ENCODE measurements around the gene ZNF774.
A peak's percentile ranks its signal among the peaks of the same experiment; 100 is the strongest.
"Not testable (repeated sequence)": the region's sequence is repeated elsewhere in the genome, so short reads cannot be mapped to it uniquely, and the experiment has no call there.

The ZNF774 gene

GRCh38 chr15:90352107-90352893, at the start of gene ZNF774:
ZNF774 (plus strand) TSS chr15:90352284; CDS start chr15:90354661, 2,377 bp downstream.
- TF ChIP-seq CTCF (IDR thresholded peaks at IDR 0.05; ENCODE audit: borderline replicate concordance, insufficient read depth, low read depth, low read length): no peak
- peak within 1 kb of the TSS; percentile 90 for H3K4me3 ChIP-seq (ENCODE audit: low read depth, low read length)

GRCh38 chr15:90305355-90305754, 46.7 kb upstream of the ZNF774 start:
- not testable (repeated sequence) for H3K4me3 ChIP-seq (ENCODE audit: low read depth, low read length)

- TF ChIP-seq CTCF (IDR thresholded peaks at IDR 0.05; ENCODE audit: borderline replicate concordance, insufficient read depth, low read depth, low read length): no peak
- no peak overlapping the region for H3K4me3 ChIP-seq (ENCODE audit: low read depth, low read length)
These were observed 46.2 kb upstream of the ZNF774 start for GRCh38 chr15:90305932-90306331.

GRCh38 chr15:90306560-90306959, 45.5 kb upstream of the ZNF774 start:
- no peak for TF ChIP-seq CTCF (IDR thresholded peaks at IDR 0.05; ENCODE audit: borderline replicate concordance, insufficient read depth, low read depth, low read length)
- H3K4me3 ChIP-seq (ENCODE audit: low read depth, low read length): no peak overlapping the region

- no peak overlapping the region for H3K4me3 ChIP-seq (ENCODE audit: low read depth, low read length)
- no peak for TF ChIP-seq CTCF (IDR thresholded peaks at IDR 0.05; ENCODE audit: borderline replicate concordance, insufficient read depth, low read depth, low read length)
These were observed 44.4 kb upstream of the ZNF774 start for GRCh38 chr15:90307661-90308060.

GRCh38 chr15:90309020-90309419, 43.1 kb upstream of the ZNF774 start:
- no peak for TF ChIP-seq CTCF (IDR thresholded peaks at IDR 0.05; ENCODE audit: borderline replicate concordance, insufficient read depth, low read depth, low read length)
- no peak overlapping the region for H3K4me3 ChIP-seq (ENCODE audit: low read depth, low read length)

GRCh38 chr15:90315278-90315982, 36.7 kb upstream of the ZNF774 start:
- no peak for TF ChIP-seq CTCF (IDR thresholded peaks at IDR 0.05; ENCODE audit: borderline replicate concordance, insufficient read depth, low read depth, low read length)
- H3K4me3 ChIP-seq (ENCODE audit: low read depth, low read length): no peak overlapping the region
